ENCODE data around the gene ZFR.

DNA sequence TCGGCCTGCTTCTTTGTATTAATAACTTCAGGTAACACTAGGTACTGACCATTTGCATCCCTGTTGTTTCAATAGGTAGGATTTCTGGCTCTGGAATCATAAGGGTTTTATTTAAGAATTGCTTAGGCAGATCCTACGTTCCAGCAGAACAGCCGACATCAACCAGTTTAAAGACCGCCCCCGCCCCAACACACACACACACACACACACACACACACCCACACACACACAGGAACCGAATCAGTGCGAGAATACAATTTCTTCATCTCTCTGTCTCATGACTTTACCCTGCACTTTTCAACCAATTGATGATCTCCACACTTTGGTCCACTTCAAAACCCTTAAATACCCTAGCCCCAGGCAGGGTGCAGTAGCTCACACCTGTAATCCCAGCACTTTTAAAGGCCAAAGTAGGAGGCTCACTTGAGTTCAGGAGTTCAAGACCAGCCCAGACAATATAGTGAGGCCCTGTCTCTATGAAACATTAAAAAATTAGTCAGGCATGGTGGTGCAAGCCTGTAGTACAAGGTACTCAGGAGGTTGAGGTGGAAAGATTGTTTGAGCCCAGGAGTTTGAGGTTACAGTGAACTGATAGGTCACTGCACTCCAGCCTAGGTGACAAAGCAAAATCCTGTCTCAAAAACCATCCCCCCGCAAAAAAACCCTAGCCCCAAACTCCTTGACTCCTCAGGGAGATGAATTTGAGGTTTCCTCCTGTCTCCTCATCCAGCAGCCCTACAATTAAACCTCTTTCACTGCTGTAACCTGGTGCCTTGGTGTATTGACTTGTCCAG, 129.1 kb downstream of the ZFR start:
- TF ChIP-seq POLR2AphosphoS5 (IDR thresholded peaks at IDR 0.05; ENCODE audit: low read depth, low read length) = no peak
- TF ChIP-seq, protein P1, sequence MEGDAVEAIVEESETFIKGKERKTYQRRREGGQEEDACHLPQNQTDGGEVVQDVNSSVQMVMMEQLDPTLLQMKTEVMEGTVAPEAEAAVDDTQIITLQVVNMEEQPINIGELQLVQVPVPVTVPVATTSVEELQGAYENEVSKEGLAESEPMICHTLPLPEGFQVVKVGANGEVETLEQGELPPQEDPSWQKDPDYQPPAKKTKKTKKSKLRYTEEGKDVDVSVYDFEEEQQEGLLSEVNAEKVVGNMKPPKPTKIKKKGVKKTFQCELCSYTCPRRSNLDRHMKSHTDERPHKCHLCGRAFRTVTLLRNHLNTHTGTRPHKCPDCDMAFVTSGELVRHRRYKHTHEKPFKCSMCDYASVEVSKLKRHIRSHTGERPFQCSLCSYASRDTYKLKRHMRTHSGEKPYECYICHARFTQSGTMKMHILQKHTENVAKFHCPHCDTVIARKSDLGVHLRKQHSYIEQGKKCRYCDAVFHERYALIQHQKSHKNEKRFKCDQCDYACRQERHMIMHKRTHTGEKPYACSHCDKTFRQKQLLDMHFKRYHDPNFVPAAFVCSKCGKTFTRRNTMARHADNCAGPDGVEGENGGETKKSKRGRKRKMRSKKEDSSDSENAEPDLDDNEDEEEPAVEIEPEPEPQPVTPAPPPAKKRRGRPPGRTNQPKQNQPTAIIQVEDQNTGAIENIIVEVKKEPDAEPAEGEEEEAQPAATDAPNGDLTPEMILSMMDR (IDR thresholded peaks at IDR 0.05) = no peak

Measured in Panc1 (cell line).